ENCODE results near the gene ZNF608. TPM values are rescaled to one million over a fixed set of nuclear protein-coding genes. Genes with fewer than 3 reads are reported as not detected.

ZNF608 gene
- total RNA-seq, 1 donor from 2014 or later = 88.0 TPM

DNA sequence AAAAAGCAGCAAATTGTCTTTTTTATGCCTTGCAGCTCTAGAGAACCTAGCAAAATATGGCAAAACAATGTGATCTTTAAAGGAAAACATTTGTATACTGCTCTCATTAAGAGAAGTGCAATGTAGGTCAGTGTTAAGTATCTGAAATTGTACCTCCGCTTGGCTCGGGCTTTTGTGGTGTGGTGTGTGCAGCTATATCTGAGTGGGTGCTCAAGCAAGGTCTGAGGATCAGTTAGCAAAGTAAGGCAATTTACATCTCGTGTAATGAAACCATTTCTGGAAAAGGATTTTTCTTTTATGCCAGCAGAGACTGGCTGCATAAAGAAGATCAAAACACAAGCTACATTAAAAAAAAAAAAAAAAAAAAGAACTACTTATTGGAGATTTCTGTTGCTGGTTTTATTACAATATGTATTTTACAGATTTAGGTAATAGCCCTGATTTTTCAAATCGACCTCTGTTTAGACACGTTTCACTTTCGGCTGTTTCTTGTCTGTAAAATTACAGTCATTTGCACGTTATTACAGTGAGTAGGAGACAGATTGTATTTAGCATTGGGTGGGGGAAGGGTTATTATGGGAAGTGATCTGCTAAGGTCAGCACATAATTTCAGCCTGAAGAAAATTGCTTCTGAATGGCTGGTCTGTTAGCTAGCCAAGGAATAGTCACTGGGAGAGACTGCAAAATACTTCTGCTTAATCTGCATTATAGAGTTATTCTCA is 7.9 kb upstream of the ZNF608 start:
- Mint-ChIP-seq H3K9me3 (ENCODE audit: unreplicated experiment) (no peaks in the 10 kb centered on the region), H3K27ac (ENCODE audit: unreplicated experiment) (no peak overlapping the region), H3K4me1 (ENCODE audit: unreplicated experiment) (peaks cover 19% of the 10 kb centered on the region), H3K4me3 (ENCODE audit: unreplicated experiment) (no peak overlapping the region), H3K27me3 (ENCODE audit: unreplicated experiment) (no peaks in the 10 kb centered on the region), H3K36me3 (ENCODE audit: low read depth, unreplicated experiment) (no peaks in the 10 kb centered on the region)
- no peak for DNase-seq (ENCODE audit: low spot score)
- no peak for TF ChIP-seq CTCF (IDR thresholded peaks at IDR 0.05; ENCODE audit: unreplicated experiment)

GRCh38 chr5:124752854-124753720 is 6.6 kb upstream of the ZNF608 start:
- Mint-ChIP-seq H3K4me1 (ENCODE audit: unreplicated experiment) (peaks cover 28% of the 10 kb centered on the region), H3K9me3 (ENCODE audit: unreplicated experiment) (no peaks in the 10 kb centered on the region), H3K27me3 (ENCODE audit: unreplicated experiment) (peaks cover under 1% of the 10 kb centered on the region), H3K36me3 (ENCODE audit: low read depth, unreplicated experiment) (no peaks in the 10 kb centered on the region), H3K27ac (ENCODE audit: unreplicated experiment) (no peak overlapping the region), H3K4me3 (ENCODE audit: unreplicated experiment) (no peak overlapping the region)
- TF ChIP-seq CTCF (IDR thresholded peaks at IDR 0.05; ENCODE audit: unreplicated experiment) = no peak
- DNase-seq (ENCODE audit: low spot score) = no peak

- no peaks in the 10 kb centered on the region for H3K9me3 Mint-ChIP-seq (ENCODE audit: unreplicated experiment)
- H3K27ac Mint-ChIP-seq (ENCODE audit: unreplicated experiment) = peak overlapping the region; percentile 50
- no peak for DNase-seq (ENCODE audit: low spot score)
- peaks cover 10% of the 10 kb centered on the region for H3K27me3 Mint-ChIP-seq (ENCODE audit: unreplicated experiment)
- no peak for TF ChIP-seq CTCF (IDR thresholded peaks at IDR 0.05; ENCODE audit: unreplicated experiment)
- H3K36me3 Mint-ChIP-seq (ENCODE audit: low read depth, unreplicated experiment) = no peaks in the 10 kb centered on the region
- H3K4me1 Mint-ChIP-seq (ENCODE audit: unreplicated experiment) = peaks cover 31% of the 10 kb centered on the region
- peak overlapping the region; percentile 34 for H3K4me3 Mint-ChIP-seq (ENCODE audit: unreplicated experiment)
Measured at GRCh38 chr5:124751031-124751430, 4.6 kb upstream of the ZNF608 start.

DNA sequence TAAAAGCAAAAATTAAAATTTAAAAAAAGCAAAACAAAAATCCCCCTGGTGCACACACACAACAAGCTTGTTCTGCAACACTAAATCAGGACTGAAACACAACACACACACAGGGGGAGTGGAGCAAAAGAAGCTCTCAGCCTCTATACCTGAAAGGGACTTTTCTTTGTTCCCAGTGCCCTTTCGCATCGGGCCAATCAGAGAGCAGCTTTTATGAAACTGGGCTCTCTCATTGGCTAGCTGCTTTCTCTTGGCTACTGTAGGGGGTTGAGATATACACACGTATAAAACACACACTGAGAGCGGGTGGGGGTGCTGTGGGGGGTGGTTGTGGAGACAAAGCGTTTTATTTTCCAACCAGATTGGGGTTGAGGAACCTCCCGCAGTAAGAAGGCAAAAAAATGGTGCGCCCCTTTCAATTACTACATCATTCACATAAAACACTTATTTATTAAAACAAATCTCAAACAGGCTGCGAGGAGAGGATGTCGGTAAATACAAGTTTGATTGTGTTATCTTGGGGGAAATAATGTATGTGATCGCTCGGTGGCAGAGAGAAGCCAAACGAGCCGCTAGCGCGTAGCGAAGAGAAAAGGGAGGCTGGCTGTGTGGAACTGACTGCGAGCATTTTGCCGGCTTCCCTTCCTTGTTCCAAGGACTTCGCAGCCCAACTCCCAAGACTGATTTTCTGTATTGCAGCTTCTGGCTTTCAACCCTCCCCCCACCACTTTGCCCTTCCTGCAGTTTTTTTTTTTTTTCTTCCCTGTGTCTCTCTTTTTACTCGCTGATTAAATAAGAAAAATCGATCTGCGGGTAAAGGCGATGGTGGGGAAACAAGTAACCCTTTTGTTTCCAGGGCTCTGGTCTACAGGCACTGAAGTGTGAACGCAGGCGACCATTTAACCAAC is 2.5 kb upstream of the ZNF608 start:
- no peak overlapping the region for H3K27ac Mint-ChIP-seq (ENCODE audit: unreplicated experiment)
- TF ChIP-seq CTCF (IDR thresholded peaks at IDR 0.05; ENCODE audit: unreplicated experiment) = no peak

More for the DNA sequence above, 2.5 kb upstream of the ZNF608 start:
- H3K27me3 Mint-ChIP-seq (ENCODE audit: unreplicated experiment) = peaks cover 18% of the 10 kb centered on the region
- H3K9me3 Mint-ChIP-seq (ENCODE audit: unreplicated experiment) = no peaks in the 10 kb centered on the region
- no peaks in the 10 kb centered on the region for H3K36me3 Mint-ChIP-seq (ENCODE audit: low read depth, unreplicated experiment)
- no peak overlapping the region for H3K4me3 Mint-ChIP-seq (ENCODE audit: unreplicated experiment)
- H3K4me1 Mint-ChIP-seq (ENCODE audit: unreplicated experiment) = peaks cover 29% of the 10 kb centered on the region
- DNase-seq (ENCODE audit: low spot score) = peak; percentile 69
